NT2/D1 (cell line): ENCODE data around the gene ARHGAP42.

ENCODE experiments used
- DNase-seq: peaks from one replicate; pipeline ENCODE4 v3.0.0-alpha.2; 2011; ENCODE audit warnings: low read depth, low spot score
- H3K27me3 ChIP-seq: 2 replicates; pipeline ENCODE4 v1.6.0; 2011; ENCODE audit warnings: mild to moderate bottlenecking; ENCODE audit not compliant: insufficient read length, insufficient read depth
- H3K36me3 ChIP-seq: 2 replicates; pipeline ENCODE4 v1.6.1; 2011; ENCODE audit warnings: mild to moderate bottlenecking, low read length, mixed read lengths; ENCODE audit not compliant: insufficient read depth, insufficient read length
- H3K4me1 ChIP-seq: 2 replicates; pipeline ENCODE4 v1.5.1; 2011; ENCODE audit not compliant: insufficient read depth, insufficient read length
- H3K4me3 ChIP-seq: 2 replicates; pipeline ENCODE4 v1.5.1; 2011; ENCODE audit warnings: low read depth; ENCODE audit not compliant: insufficient read length
- H3K9ac ChIP-seq: 2 replicates; pipeline ENCODE4 v1.6.0; 2011; ENCODE audit warnings: low read depth; ENCODE audit not compliant: insufficient read length
- H3K9me3 ChIP-seq: 2 replicates; pipeline ENCODE4 v1.5.1; 2011; ENCODE audit warnings: mild to moderate bottlenecking, low read length; ENCODE audit not compliant: insufficient read depth
- SUZ12 ChIP-seq: IDR thresholded peaks from 2 replicates; pipeline ENCODE4 v1.6.1; 2011; ENCODE audit not compliant: insufficient read length, insufficient read depth; ENCODE audit errors: extremely low read depth
- YY1 ChIP-seq: IDR thresholded peaks from 2 replicates; pipeline ENCODE4 v1.6.1; 2011; ENCODE audit not compliant: insufficient read length, insufficient read depth
- ZNF274 ChIP-seq: IDR thresholded peaks from 2 replicates; pipeline ENCODE4 v1.6.1; 2011; ENCODE audit warnings: mild to moderate bottlenecking, low read depth, low read length

ARHGAP42 gene

DNA sequence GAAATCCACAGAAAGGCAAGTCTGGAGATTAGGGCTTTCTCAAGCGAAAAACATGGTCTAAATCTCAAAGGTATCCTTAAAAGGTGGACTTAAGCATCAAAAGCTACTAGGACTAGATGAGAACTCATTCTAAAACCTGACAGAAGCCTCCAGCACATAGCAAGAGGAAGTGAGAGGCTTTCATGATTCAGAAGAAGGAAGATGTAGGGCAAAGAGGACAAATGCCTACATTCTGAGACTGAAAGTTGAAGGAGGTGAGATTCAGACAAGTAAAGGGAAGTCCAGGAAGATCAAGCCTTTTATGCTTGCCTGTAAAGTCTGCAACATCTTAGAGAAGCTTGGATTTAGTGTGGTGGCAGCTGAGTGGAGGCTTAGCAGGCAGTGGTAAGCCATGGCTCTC lies 343.6 kb downstream of the ARHGAP42 start:
- H3K4me1 ChIP-seq: no peaks in the 10 kb centered on the region
- H3K27me3 ChIP-seq: no peaks in the 10 kb centered on the region
- no peak overlapping the region for H3K9ac ChIP-seq
- no peak overlapping the region for H3K4me3 ChIP-seq
- DNase-seq: no peak
- no peaks in the 10 kb centered on the region for H3K9me3 ChIP-seq
- H3K36me3 ChIP-seq: no peaks in the 10 kb centered on the region
- TF ChIP-seq ZNF274: no peak
- TF ChIP-seq YY1: no peak
- no peak for TF ChIP-seq SUZ12

GRCh38 chr11:101031713-101032112 lies 344.6 kb downstream of the ARHGAP42 start:
- TF ChIP-seq YY1 (no peak), SUZ12 (no peak), ZNF274 (no peak)

DNA sequence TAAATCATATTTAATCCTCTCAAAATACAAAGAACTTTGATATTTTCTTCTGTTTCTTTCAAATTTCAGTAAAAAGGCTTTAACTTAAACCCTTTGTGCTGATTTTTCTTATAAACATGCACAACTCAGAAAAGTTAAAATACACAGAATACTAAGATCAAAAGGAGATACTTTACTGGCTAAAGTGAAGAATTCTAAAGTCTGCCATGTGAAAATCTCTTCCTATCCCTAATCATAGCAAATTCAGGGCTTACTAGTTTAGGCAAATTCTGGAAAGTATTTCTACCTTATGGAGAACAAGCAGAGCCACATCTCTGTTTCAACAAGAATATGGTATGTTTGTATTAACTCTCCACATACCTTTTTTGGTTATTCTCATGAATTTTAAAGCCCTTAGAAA lies 345.9 kb downstream of the ARHGAP42 start:
- Histone ChIP-seq H3K36me3 (no peaks in the 10 kb centered on the region), H3K27me3 (no peaks in the 10 kb centered on the region), H3K4me3 (no peak overlapping the region), H3K4me1 (no peaks in the 10 kb centered on the region), H3K9ac (no peak overlapping the region), H3K9me3 (no peaks in the 10 kb centered on the region)
- no peak for DNase-seq
- TF ChIP-seq ZNF274 (no peak), YY1 (no peak), SUZ12 (no peak)

More at GRCh38 chr11:101031713-101032112, 344.6 kb downstream of the ARHGAP42 start:
- no peaks in the 10 kb centered on the region for H3K27me3 ChIP-seq
- H3K4me1 ChIP-seq: no peaks in the 10 kb centered on the region
- DNase-seq: no peak
- H3K36me3 ChIP-seq: no peaks in the 10 kb centered on the region
- H3K9ac ChIP-seq: no peak overlapping the region
- no peaks in the 10 kb centered on the region for H3K9me3 ChIP-seq
- H3K4me3 ChIP-seq: no peak overlapping the region

GRCh38 chr11:101034076-101034475 lies 347.0 kb downstream of the ARHGAP42 start:
- no peak overlapping the region for H3K4me3 ChIP-seq
- H3K36me3 ChIP-seq: no peaks in the 10 kb centered on the region
- no peaks in the 10 kb centered on the region for H3K27me3 ChIP-seq
- no peaks in the 10 kb centered on the region for H3K4me1 ChIP-seq
- DNase-seq: no peak
- no peak overlapping the region for H3K9ac ChIP-seq
- TF ChIP-seq ZNF274 (no peak), SUZ12 (no peak), YY1 (no peak)
- no peaks in the 10 kb centered on the region for H3K9me3 ChIP-seq

DNA sequence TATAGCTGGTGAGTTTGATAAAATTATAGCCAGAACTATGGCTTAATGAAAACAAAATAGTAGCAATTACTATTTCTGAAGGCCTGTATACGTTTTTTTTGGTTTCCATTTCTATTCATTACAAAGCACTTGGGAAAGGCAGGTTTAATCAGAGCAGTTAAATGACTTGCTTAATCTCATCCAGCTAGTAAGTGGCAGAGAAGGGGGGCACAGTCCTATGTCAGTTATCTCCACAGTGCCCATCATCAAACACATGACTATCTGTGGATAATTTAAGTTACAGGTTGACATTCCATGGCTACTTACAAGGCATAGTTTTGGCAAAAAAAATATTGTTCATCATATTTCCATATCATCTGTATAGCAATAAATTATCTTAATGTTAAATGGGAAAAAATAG lies 348.8 kb downstream of the ARHGAP42 start:
- H3K4me1 ChIP-seq: no peaks in the 10 kb centered on the region
- TF ChIP-seq YY1: no peak
- TF ChIP-seq ZNF274: no peak
- no peak for TF ChIP-seq SUZ12
- no peak for DNase-seq
- H3K27me3 ChIP-seq: no peaks in the 10 kb centered on the region
- H3K9me3 ChIP-seq: no peaks in the 10 kb centered on the region
- H3K4me3 ChIP-seq: no peak overlapping the region
- H3K36me3 ChIP-seq: no peaks in the 10 kb centered on the region
- H3K9ac ChIP-seq: no peak overlapping the region
